Measurements from ENCODE around the gene SEC24B.

- TF ChIP-seq CTCF (IDR thresholded peaks at IDR 0.05; ENCODE audit: low read depth, low read length) (no peak), EZH2phosphoT487 (IDR thresholded peaks at IDR 0.05; ENCODE audit: low read depth) (no peak)
Observed at GRCh38 chr4:109444182-109444844, 10.7 kb downstream of the SEC24B start.
